ENCODE measurements around the gene FAM171A2. TPM values are rescaled to one million over a fixed set of nuclear protein-coding genes. Genes with fewer than 3 reads are reported as not detected.
A peak's percentile ranks its signal among the peaks of the same experiment; 100 is the strongest.

FAM171A2 gene
- total and polyA plus RNA-seq, 2 of the 8 experiments (the other 6 are each of a cell fraction or from before 2014, with no cell fraction given) = 21.9 to 24.1 TPM

- no peak overlapping the region for H3K14ac ChIP-seq (ENCODE audit: insufficient read length)
- no peaks in the 10 kb centered on the region for H3K79me2 ChIP-seq (ENCODE audit: control insufficient read depth in 1 of 2, insufficient read depth in 2 of 2, low read length in 2 of 2)
- peaks cover 0 to 6% of the 10 kb centered on the region in 2 experiments for H4K20me1 ChIP-seq (replicated peaks in 1 of 2; ENCODE audit: control insufficient read depth in 1 of 2, insufficient read depth in 2 of 2, low read length in 2 of 2)
- H4K91ac ChIP-seq (replicated peaks; ENCODE audit: insufficient read length, low read length) = no peak overlapping the region
- no peak overlapping the region for H2AK5ac ChIP-seq (ENCODE audit: low read depth, low read length)
- no peaks in the 10 kb centered on the region for H3K36me3 ChIP-seq (ENCODE audit: control insufficient read depth in 2 of 4, insufficient read depth in 4 of 4, low read length in 3 of 4)
- ChIA-PET POLR2A (ENCODE audit: partially characterized antibody) (interaction anchor here (1.1 to 4.0 kb wide), 6 partner anchors 11 to 148 kb away, joined by 3 to 61 read pairs (median 8); partner anchors contain the start of genes SLC25A39 and UBTF), CTCF (ENCODE audit: partially characterized antibody) (interaction anchor here (0.7 to 3.7 kb wide), 21 partner anchors 8 to 105 kb away, joined by 3 to 24 read pairs (median 3); partner anchors contain the start of gene UBTF)
- peak overlapping the region; percentile 50; the same call in 1 of the 2 replicates for H2BK15ac ChIP-seq (ENCODE audit: low read length)
- H3K27me3 ChIP-seq (replicated peaks in 1 of 4; ENCODE audit: control insufficient read depth in 3 of 4, extremely low read depth in 1 of 4, insufficient read depth in 3 of 4, low read length in 3 of 4) = peaks cover 0 to 7% (median 6%) of the 10 kb centered on the region in 4 experiments; a peak in 5 of 7 replicates
- no peak overlapping the region for H3K56ac ChIP-seq (replicated peaks; ENCODE audit: insufficient read length, low read depth, low read length)
- no peak overlapping the region for H3K9ac ChIP-seq (replicated peaks in 1 of 4; ENCODE audit: extremely low read depth in 1 of 4, low read depth in 3 of 4, low read length in 3 of 4)
- peak overlapping the region; percentile 52; the same call in 1 of the 2 replicates for H2BK5ac ChIP-seq (ENCODE audit: low read depth, low read length)
- no peaks in the 10 kb centered on the region for H3K9me3 ChIP-seq (ENCODE audit: insufficient read depth in 2 of 2, low read depth in 1 of 2, low read length in 1 of 2)
- H2AFZ ChIP-seq (ENCODE audit: low read length) = no peak overlapping the region
- no peak overlapping the region; the same call in 1 of the 2 replicates for H4K8ac ChIP-seq (ENCODE audit: extremely low read depth, insufficient read depth, low read length)
- no peak overlapping the region for H3K18ac ChIP-seq (ENCODE audit: extremely low read depth, low read length)
- no peaks in the 10 kb centered on the region for H3K79me1 ChIP-seq (ENCODE audit: low read depth, low read length)
- no peak overlapping the region for H3K27ac ChIP-seq (ENCODE audit: low read depth, low read length)
- peaks cover 6% of the 10 kb centered on the region for H3K23me2 ChIP-seq (ENCODE audit: low read depth, low read length)
- H3K4me3 ChIP-seq (ENCODE audit: extremely low read depth in 1 of 4, insufficient read depth in 2 of 4, low read depth in 3 of 4, low read length in 4 of 4) = peak overlapping the region in 3 of 4 experiments; percentile 27 to 67 (median 32); a peak in 5 of 8 replicates
- H4K5ac ChIP-seq (ENCODE audit: insufficient read length, low read depth, low read length) = no peak overlapping the region
- H2BK120ac ChIP-seq (replicated peaks; ENCODE audit: low read depth, low read length) = no peak overlapping the region
- H2BK20ac ChIP-seq (ENCODE audit: low read length) = no peak overlapping the region
- WGBS, 2 experiments (ENCODE audit: extremely low coverage in 1 of 2, insufficient coverage in 1 of 2, insufficient read length in 1 of 2, insufficient replicate concordance in 2 of 2, low coverage in 1 of 2, low lambda C conversion rate in 2 of 2, missing lambda C conversion rate in 1 of 2) = 63% methylated on average over 5 of the region's 5 CpGs; no CpG with 5 or more reads in 1 of the 2 experiments
- peak overlapping the region; percentile 90 to 93; a peak in 3 of 4 replicates for H3K4me2 ChIP-seq (ENCODE audit: insufficient read depth in 1 of 2, low read depth in 2 of 2, low read length in 2 of 2)
- H3K4ac ChIP-seq (replicated peaks; ENCODE audit: insufficient read length, low read depth, low read length) = no peak overlapping the region
- no peak overlapping the region for H3K23ac ChIP-seq (ENCODE audit: insufficient read length)
- DNase-seq (ENCODE audit: low read depth in 1 of 2, low spot score in 2 of 2) (no peak), FAIRE-seq (no peak)
- peak overlapping the region; percentile 60; the same call in 1 of the 2 replicates for H2BK12ac ChIP-seq (ENCODE audit: low read depth, low read length)
- peaks cover 7 to 39% (median 26%) of the 10 kb centered on the region in 4 experiments for H3K4me1 ChIP-seq (replicated peaks in 1 of 4; ENCODE audit: control insufficient read depth in 3 of 4, insufficient read depth in 4 of 4, low read length in 3 of 4)
- TF ChIP-seq SP1 (IDR thresholded peaks at IDR 0.05; ENCODE audit: low read depth, low read length) = no peak
- no peak for TF ChIP-seq POLR2AphosphoS5 (IDR thresholded peaks at IDR 0.05; ENCODE audit: low read depth, low read length)
- no peak for TF ChIP-seq EZH2 (IDR thresholded peaks at IDR 0.05; ENCODE audit: low read depth, low read length, severe bottlenecking)
- TF ChIP-seq KDM4A (IDR thresholded peaks at IDR 0.05; ENCODE audit: low read depth, low read length, severe bottlenecking) = no peak
- no peak for TF ChIP-seq EP300 (IDR thresholded peaks at IDR 0.05; ENCODE audit: borderline replicate concordance in 1 of 2, low read depth in 2 of 2, low read length in 2 of 2)
- TF ChIP-seq SIN3A (conservative IDR thresholded peaks at IDR 0.05 in 1 of 2, IDR thresholded peaks at IDR 0.05 in 1 of 2; ENCODE audit: low read depth in 1 of 2, low read length in 2 of 2) = peak in 1 of 2 experiments; percentile 56; a peak in 1 of 4 replicates
- TF ChIP-seq, protein P1, sequence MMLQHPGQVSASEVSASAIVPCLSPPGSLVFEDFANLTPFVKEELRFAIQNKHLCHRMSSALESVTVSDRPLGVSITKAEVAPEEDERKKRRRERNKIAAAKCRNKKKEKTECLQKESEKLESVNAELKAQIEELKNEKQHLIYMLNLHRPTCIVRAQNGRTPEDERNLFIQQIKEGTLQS (IDR thresholded peaks at IDR 0.05; ENCODE audit: insufficient read depth, low read depth, low read length) = no peak
- TF ChIP-seq HDAC6 (IDR thresholded peaks at IDR 0.05; ENCODE audit: low read depth, low read length) = no peak
- TF ChIP-seq RAD21 (IDR thresholded peaks at IDR 0.05 in 1 of 2, conservative IDR thresholded peaks at IDR 0.05 in 1 of 2; ENCODE audit: low read depth in 2 of 2, low read length in 2 of 2) = peak in 1 of 2 experiments; percentile 31; a peak in 2 of 4 replicates
Measured at GRCh38 chr17:44309472-44309871, 54.2 kb downstream of the FAM171A2 start.

All from H1 (cell line).